Astrocyte (in vitro differentiated cells and primary cell): ENCODE results near the gene ORAI1. TPM values are rescaled to one million over a fixed set of nuclear protein-coding genes. Genes with fewer than 3 reads are reported as not detected.

Experiments
- DNase-seq: peaks from one replicate; pipeline ENCODE4 v3.0.0-alpha.2; 2010; ENCODE audit warnings: low read depth
- FAIRE-seq: peaks from 2 replicates; lab custom pipeline; 2011; peaks lifted over from hg19 to GRCh38; lab: Jason Lieb, UNC
- H2AFZ ChIP-seq: 2 replicates; pipeline ENCODE4 v1.6.0; 2012; ENCODE audit warnings: low read depth, low read length, inconsistent platforms
- H3K27ac ChIP-seq: 2 replicates; pipeline ENCODE4 v1.5.1; 2011; ENCODE audit warnings: low read depth, low read length, inconsistent platforms
- H3K27me3 ChIP-seq: 2 replicates; pipeline ENCODE4 v1.6.0; 2011; ENCODE audit warnings: low read length, inconsistent platforms; ENCODE audit not compliant: insufficient read depth
- H3K36me3 ChIP-seq: 2 replicates; pipeline ENCODE4 v1.5.1; 2011; ENCODE audit warnings: low read length, inconsistent platforms; ENCODE audit not compliant: insufficient read depth
- H3K4me1 ChIP-seq: 2 replicates; pipeline ENCODE4 v1.5.1; 2011; ENCODE audit warnings: low read length, inconsistent platforms; ENCODE audit not compliant: insufficient read depth
- H3K4me2 ChIP-seq: 2 replicates; pipeline ENCODE4 v1.6.0; 2012; ENCODE audit warnings: low read length, inconsistent platforms
- H3K4me3 ChIP-seq: 2 replicates; pipeline ENCODE4 v1.5.1; 2011; ENCODE audit warnings: low read depth, mild to moderate bottlenecking, low read length, inconsistent platforms; ENCODE audit not compliant: insufficient read depth
- H3K79me2 ChIP-seq: 2 replicates; pipeline ENCODE4 v1.6.0; 2012; ENCODE audit warnings: mild to moderate bottlenecking, low read length, inconsistent platforms; ENCODE audit not compliant: insufficient read depth
- H3K9ac ChIP-seq: 2 replicates; pipeline ENCODE4 v1.6.0; 2012; ENCODE audit warnings: mild to moderate bottlenecking, low read length, inconsistent platforms
- H3K9me3 ChIP-seq: 2 replicates; pipeline ENCODE4 v1.5.1; 2012; ENCODE audit warnings: low read depth, mild to moderate bottlenecking, low read length, inconsistent platforms; ENCODE audit not compliant: insufficient read depth
- H4K20me1 ChIP-seq: 2 replicates; pipeline ENCODE4 v1.6.0; 2012; ENCODE audit warnings: low read length, inconsistent platforms; ENCODE audit not compliant: insufficient read depth
- H3K27ac Mint-ChIP-seq: one replicate; pipeline ENCODE4 v1.8.0; 2021; ENCODE audit warnings: mild to moderate bottlenecking, mixed read lengths; ENCODE audit not compliant: unreplicated experiment
- H3K27me3 Mint-ChIP-seq: one replicate; pipeline ENCODE4 v1.8.0; 2021; ENCODE audit warnings: low read depth, mixed read lengths; ENCODE audit not compliant: unreplicated experiment
- H3K36me3 Mint-ChIP-seq: one replicate; pipeline ENCODE4 v1.8.0; 2021; ENCODE audit warnings: low read depth, mixed read lengths; ENCODE audit not compliant: unreplicated experiment
- H3K4me1 Mint-ChIP-seq: one replicate; pipeline ENCODE4 v1.8.0; 2021; ENCODE audit warnings: low read depth, mixed read lengths; ENCODE audit not compliant: unreplicated experiment
- H3K4me3 Mint-ChIP-seq: one replicate; pipeline ENCODE4 v1.8.0; 2021; ENCODE audit warnings: mild to moderate bottlenecking, moderate library complexity, mixed read lengths; ENCODE audit not compliant: unreplicated experiment
- H3K9me3 Mint-ChIP-seq: one replicate; pipeline ENCODE4 v1.8.0; 2021; ENCODE audit warnings: mild to moderate bottlenecking, mixed read lengths; ENCODE audit not compliant: unreplicated experiment
- CTCF ChIP-seq: IDR thresholded peaks from 2 replicates; pipeline ENCODE4 v1.5.1; 2011; ENCODE audit warnings: low read depth, mild to moderate bottlenecking, inconsistent platforms, low read length, moderate library complexity; ENCODE audit not compliant: insufficient read depth
- EZH2 ChIP-seq: IDR thresholded peaks from 2 replicates; pipeline ENCODE4 v1.6.1; 2012; ENCODE audit warnings: mild to moderate bottlenecking, low read length, inconsistent platforms; ENCODE audit not compliant: insufficient read depth
- total RNA-seq: library from RNA; stranded (reverse); gene quantifications from 2 replicates; pipeline ENCODE4 v1.2.1, GENCODE V29; 2021

Gene ORAI1
- total RNA-seq, 1 donor from 2014 or later = 20.4 TPM

- DNase-seq = no peak
Observed at GRCh38 chr12:121641343-121641630, 15.0 kb downstream of the ORAI1 start.

GRCh38 chr12:121648458-121649028, 22.2 kb downstream of the ORAI1 start:
- no peaks in the 10 kb centered on the region for H3K27me3 ChIP-seq
- Mint-ChIP-seq H3K9me3 (no peaks in the 10 kb centered on the region), H3K27me3 (no peaks in the 10 kb centered on the region), H3K36me3 (peaks cover 2% of the 10 kb centered on the region), H3K4me1 (no peaks in the 10 kb centered on the region), H3K4me3 (no peak overlapping the region), H3K27ac (no peak overlapping the region)
- H3K4me3 ChIP-seq = no peak overlapping the region
- H2AFZ ChIP-seq = no peak overlapping the region
- FAIRE-seq = no peak
- DNase-seq = no peak
- H3K4me1 ChIP-seq = no peaks in the 10 kb centered on the region
- H3K79me2 ChIP-seq = no peaks in the 10 kb centered on the region
- no peak overlapping the region for H3K27ac ChIP-seq
- H4K20me1 ChIP-seq = no peaks in the 10 kb centered on the region
- TF ChIP-seq CTCF = no peak
- no peak for TF ChIP-seq EZH2
- H3K9ac ChIP-seq = no peak overlapping the region
- no peaks in the 10 kb centered on the region for H3K9me3 ChIP-seq
- H3K36me3 ChIP-seq = no peaks in the 10 kb centered on the region
- no peak overlapping the region for H3K4me2 ChIP-seq

More at GRCh38 chr12:121641343-121641630, 15.0 kb downstream of the ORAI1 start:
- no peak overlapping the region for H3K27ac Mint-ChIP-seq
- Histone ChIP-seq H4K20me1 (peaks cover 17% of the 10 kb centered on the region), H3K4me1 (no peaks in the 10 kb centered on the region), H3K9ac (no peak overlapping the region), H3K27ac (no peak overlapping the region), H3K4me2 (no peak overlapping the region), H3K4me3 (no peak overlapping the region), H3K79me2 (peaks cover 23% of the 10 kb centered on the region), H3K27me3 (no peaks in the 10 kb centered on the region), H3K36me3 (no peaks in the 10 kb centered on the region), H2AFZ (no peak overlapping the region), H3K9me3 (no peaks in the 10 kb centered on the region)
- H3K4me1 Mint-ChIP-seq = no peaks in the 10 kb centered on the region
- H3K36me3 Mint-ChIP-seq = peaks cover 7% of the 10 kb centered on the region
- FAIRE-seq = no peak
- no peak overlapping the region for H3K4me3 Mint-ChIP-seq
- TF ChIP-seq CTCF (no peak), EZH2 (no peak)
- no peaks in the 10 kb centered on the region for H3K9me3 Mint-ChIP-seq
- no peaks in the 10 kb centered on the region for H3K27me3 Mint-ChIP-seq

- Histone ChIP-seq H3K4me2 (no peak overlapping the region), H3K4me3 (no peak overlapping the region), H3K4me1 (no peaks in the 10 kb centered on the region), H3K79me2 (no peaks in the 10 kb centered on the region), H3K9me3 (no peaks in the 10 kb centered on the region), H3K27ac (no peak overlapping the region), H2AFZ (no peak overlapping the region), H3K9ac (no peak overlapping the region), H3K27me3 (no peaks in the 10 kb centered on the region), H3K36me3 (no peaks in the 10 kb centered on the region), H4K20me1 (no peaks in the 10 kb centered on the region)
- no peak overlapping the region for H3K4me3 Mint-ChIP-seq
- H3K27me3 Mint-ChIP-seq = no peaks in the 10 kb centered on the region
- DNase-seq (no peak), FAIRE-seq (no peak)
- H3K36me3 Mint-ChIP-seq = peaks cover 4% of the 10 kb centered on the region
- no peak overlapping the region for H3K27ac Mint-ChIP-seq
- no peak for TF ChIP-seq CTCF
- TF ChIP-seq EZH2 = no peak
- no peaks in the 10 kb centered on the region for H3K4me1 Mint-ChIP-seq
- H3K9me3 Mint-ChIP-seq = no peaks in the 10 kb centered on the region
Observed at GRCh38 chr12:121649322-121649721, 23.0 kb downstream of the ORAI1 start.
